SH-SY5Y (cell line): ENCODE results near the gene SLFN5.

Experiments
- GATA2 ChIP-seq: IDR thresholded peaks from 2 replicates; pipeline ENCODE4 v1.6.1; 2011; ENCODE audit warnings: mild to moderate bottlenecking, low read depth, low read length
- GATA3 ChIP-seq: IDR thresholded peaks from 2 replicates; pipeline ENCODE4 v1.6.1; 2011; ENCODE audit warnings: low read depth, mild to moderate bottlenecking, low read length, moderate library complexity

- no peak for TF ChIP-seq GATA2
- TF ChIP-seq GATA3 = no peak
Observed at GRCh38 chr17:35257208-35257659, 14.4 kb downstream of the SLFN5 start.
